Posterior vena cava (tissue), 2 donors: Measurements from ENCODE around the gene OSBPL6. TPM values are rescaled to one million over a fixed set of nuclear protein-coding genes. Genes with fewer than 3 reads are reported as not detected.
"Not testable (repeated sequence)": the region's sequence is repeated elsewhere in the genome, so short reads cannot be mapped to it uniquely, and the experiment has no call there.

Experiments used
- DNase-seq: peaks from one replicate; pipeline ENCODE4 v3.0.0-alpha.2; 2020; ENCODE audit warnings: low spot score
- intact Hi-C, 2 donors: fragments of 100-400 bp; cut with DNase I; formaldehyde crosslinking; loops; one replicate each; pipeline versions ENCODE4 v1.14.1 to v1.14.2; 2022 to 2023
- total RNA-seq, 2 donors: library from RNA; stranded (reverse); fragmentation: NEBNext Ultra II Directional; extraction: Animal tissue kit (Norgen Biotek cat#: 25700); gene quantifications; one replicate each; pipeline ENCODE4 v1.2.1, GENCODE V29; 2021
- donor health status: DM: yes; HTN: yes; CAD: no.
- donor health status: DM: yes; HTN: yes; CAD: no.

The OSBPL6 gene
- total RNA-seq, 2 donors from 2014 or later = 2.0 to 2.5 TPM

GRCh38 chr2:178286636-178287035 lies 92.3 kb downstream of the OSBPL6 start:
- intact Hi-C loops = no loop called here
- DNase-seq = no peak

GRCh38 chr2:178287652-178288344 lies 93.5 kb downstream of the OSBPL6 start:
- DNase-seq = no peak
- intact Hi-C loops = no loop called here

- no peak for DNase-seq
- intact Hi-C loops = no loop called here
Observed at GRCh38 chr2:178291703-178292102, 97.4 kb downstream of the OSBPL6 start.

GRCh38 chr2:178292586-178292985 lies 98.3 kb downstream of the OSBPL6 start:
- intact Hi-C loops = no loop called here
- no peak for DNase-seq

GRCh38 chr2:178295115-178295514 lies 100.8 kb downstream of the OSBPL6 start:
- no peak for DNase-seq
- intact Hi-C loops = no loop called here

GRCh38 chr2:178295906-178296305 lies 101.6 kb downstream of the OSBPL6 start:
- intact Hi-C loops = no loop called here
- DNase-seq = no peak

- DNase-seq = no peak
- intact Hi-C loops = no loop called here
Observed at GRCh38 chr2:178296394-178297090, 102.2 kb downstream of the OSBPL6 start.

GRCh38 chr2:178297091-178297411 lies 102.7 kb downstream of the OSBPL6 start:
- intact Hi-C loops = no loop called here
- DNase-seq = no peak

GRCh38 chr2:178298785-178299212 lies 104.5 kb downstream of the OSBPL6 start:
- DNase-seq = no peak
- intact Hi-C loops = no loop called here

GRCh38 chr2:178301649-178302238 lies 107.4 kb downstream of the OSBPL6 start:
- intact Hi-C loops = no loop called here
- no peak for DNase-seq

- no peak for DNase-seq
- intact Hi-C loops = no loop called here
Observed at GRCh38 chr2:178304333-178304732, 110.0 kb downstream of the OSBPL6 start.

- intact Hi-C loops = no loop called here
- no peak for DNase-seq
Observed at GRCh38 chr2:178306352-178307073, 112.2 kb downstream of the OSBPL6 start.

GRCh38 chr2:178307650-178308049 lies 113.3 kb downstream of the OSBPL6 start:
- intact Hi-C loops = no loop called here
- no peak for DNase-seq

- no peak for DNase-seq
- intact Hi-C loops = no loop called here
Observed at GRCh38 chr2:178309541-178309940, 115.2 kb downstream of the OSBPL6 start.

GRCh38 chr2:178315078-178315477 lies 120.8 kb downstream of the OSBPL6 start:
- intact Hi-C loops = no loop called here
- no peak for DNase-seq

GRCh38 chr2:178315488-178315948 lies 121.2 kb downstream of the OSBPL6 start:
- intact Hi-C loops = no loop called here
- DNase-seq = no peak

GRCh38 chr2:178317811-178318210 lies 123.5 kb downstream of the OSBPL6 start:
- no peak for DNase-seq
- intact Hi-C loops = no loop called here

GRCh38 chr2:178320011-178320585 lies 125.8 kb downstream of the OSBPL6 start:
- intact Hi-C loops = no loop called here
- DNase-seq = no peak

- intact Hi-C loops = no loop called here
- DNase-seq = no peak
Observed at GRCh38 chr2:178322068-178322467, 127.8 kb downstream of the OSBPL6 start.

GRCh38 chr2:178323331-178323730 lies 129.0 kb downstream of the OSBPL6 start:
- DNase-seq, intact Hi-C loops: not testable (repeated sequence)
